K562 (cell line): ENCODE measurements around the gene FOCAD. TPM values are rescaled to one million over a fixed set of nuclear protein-coding genes. Genes with fewer than 3 reads are reported as not detected.

Experiments used
- EP300 ChIP-seq: IDR thresholded peaks from 2 replicates; pipeline ENCODE4 v1.6.1; 2012; ENCODE audit warnings: low read length, improper control_type of control experiment
- HCFC1 ChIP-seq: IDR thresholded peaks from 2 replicates; pipeline ENCODE4 v1.6.1; 2012; ENCODE audit warnings: low read depth, low read length, improper control_type of control experiment
- ILK ChIP-seq: fragments of 450-650 bp; IDR thresholded peaks from 2 replicates; pipeline ENCODE4 v1.6.1; 2016; ENCODE audit warnings: missing genetic modification characterization, low read depth, mild to moderate bottlenecking, missing compliant biosample characterization, moderate library complexity, borderline replicate concordance
- NR0B1 ChIP-seq: fragments of 450-650 bp; IDR thresholded peaks from one replicate; pipeline ENCODE4 v1.6.1; 2018; ENCODE audit warnings: mild to moderate bottlenecking, moderate library complexity; ENCODE audit not compliant: partially characterized antibody
- SMAD1 ChIP-seq: fragments of 150-350 bp; IDR thresholded peaks from 2 replicates; pipeline ENCODE4 v1.6.1; 2014; ENCODE audit warnings: low read length, low read depth; ENCODE audit not compliant: partially characterized antibody
- TRIM24 ChIP-seq, 2 experiments: fragments of 450-650 bp; IDR thresholded peaks; 2 replicates each; pipeline ENCODE4 v1.6.1; 2016
- WHSC1 ChIP-seq: IDR thresholded peaks from one replicate; pipeline ENCODE4 v1.6.1; 2012; ENCODE audit warnings: low read length, control low read depth, inconsistent platforms
- ZBTB8A ChIP-seq: fragments of 450-650 bp; IDR thresholded peaks from 2 replicates; pipeline ENCODE4 v1.6.1; 2018; ENCODE audit warnings: mild to moderate bottlenecking, moderate library complexity; ENCODE audit not compliant: partially characterized antibody
- ZKSCAN3 ChIP-seq: fragments of 250-450 bp; sonication (Bioruptor Pico); IDR thresholded peaks from 2 replicates; pipeline ENCODE4 v1.4.0; 2020
- ZNF324 ChIP-seq: fragments of 250-450 bp; sonication (Bioruptor Pico); IDR thresholded peaks from 2 replicates; pipeline ENCODE4 v1.4.0; 2020; ENCODE audit warnings: mild to moderate bottlenecking
- ZNF398 ChIP-seq: fragments of 250-450 bp; sonication (Bioruptor Pico); IDR thresholded peaks from 2 replicates; pipeline ENCODE4 v1.8.0; 2021; ENCODE audit warnings: moderate library complexity, mild to moderate bottlenecking, inconsistent platforms
- ZNF695 ChIP-seq: fragments of 450-650 bp; formaldehyde crosslinking; IDR thresholded peaks from 2 replicates; pipeline ENCODE4 v1.4.0; 2020; ENCODE audit warnings: mild to moderate bottlenecking, moderate library complexity
- polyA plus RNA-seq, 8 experiments: library from polyadenylated mRNA; depleted of rRNA in 4 of 8; stranded (reverse) in 5 of 8; unstranded in 3 of 8; fragments of >200 nt; fragmentation: Nextera tagmentation in 2 of 8; fragmentation: Illumina TruSeq in 1 of 8; extraction: Ambion mirVana in 2 of 8; extraction: Trizol in 1 of 8; gene quantifications; 2 replicates each; pipeline versions ENCODE4 v1.2.1 to v1.2.3, GENCODE V29; 2011 to 2014; ENCODE audit warnings: inconsistent platforms in 1 of 8, missing spikeins in 1 of 8
- total RNA-seq, 7 experiments: library from RNA; depleted of rRNA in 6 of 7; stranded (reverse); fragments of >200 nt in 6 of 7; fragmentation: Illumina TruSeq in 2 of 7; extraction: Trizol in 2 of 7; gene quantifications; 2 replicates each; pipeline versions ENCODE4 v1.2.1 to v1.2.3, GENCODE V29; 2011 to 2021; ENCODE audit warnings: low replicate concordance in 1 of 7

Gene FOCAD
- total and polyA plus RNA-seq, 9 of the 15 experiments (the other 6 are each of a cell fraction or from before 2014, with no cell fraction given) = 0.13 to 2.4 (median 1.6) TPM

- TF ChIP-seq ZNF695 (CRISPR knock-in tag) (no peak), ILK (tag) (no peak), ZBTB8A (no peak), ZKSCAN3 (no peak), EP300 (no peak), HCFC1 (no peak), WHSC1 (no peak), SMAD1 (no peak), TRIM24 (IDR thresholded peaks at IDR 0.05) (no peak), ZNF398 (no peak), NR0B1 (no peak), ZNF324 (CRISPR knock-in tag) (no peak)
Observed at GRCh38 chr9:20684875-20685696, 1.0 kb downstream of the FOCAD start (continued).
